ENCODE data around the gene ACSL1. TPM values are rescaled to one million over a fixed set of nuclear protein-coding genes. Genes with fewer than 3 reads are reported as not detected.

The ACSL1 gene
- total and polyA plus RNA-seq, 9 donors: 12.0 to 47.9 (median 19.8) TPM

GRCh38 chr4:184812651-184813181 is 13.1 kb downstream of the ACSL1 start:
- Histone ChIP-seq H3K9me3 (no peaks in the 10 kb centered on the region), H3K4me1 (ENCODE audit: insufficient read depth) (peaks cover 7% of the 10 kb centered on the region), H3K27me3 (no peaks in the 10 kb centered on the region), H3K36me3 (no peaks in the 10 kb centered on the region), H3K27ac (no peak overlapping the region), H3K4me3 (no peak overlapping the region)
- no peak for TF ChIP-seq EP300 (IDR thresholded peaks at IDR 0.05)
- no peak for TF ChIP-seq CTCF (IDR thresholded peaks at IDR 0.05)
- no peak for TF ChIP-seq POLR2A (IDR thresholded peaks at IDR 0.05)
- intact Hi-C loops (cut with DNase I): no loop called here
- DNase-seq: no peak
- WGBS, 3 donors: 41 to 52% (median 50%) methylated on average over 8 of the region's 8 CpGs

DNA sequence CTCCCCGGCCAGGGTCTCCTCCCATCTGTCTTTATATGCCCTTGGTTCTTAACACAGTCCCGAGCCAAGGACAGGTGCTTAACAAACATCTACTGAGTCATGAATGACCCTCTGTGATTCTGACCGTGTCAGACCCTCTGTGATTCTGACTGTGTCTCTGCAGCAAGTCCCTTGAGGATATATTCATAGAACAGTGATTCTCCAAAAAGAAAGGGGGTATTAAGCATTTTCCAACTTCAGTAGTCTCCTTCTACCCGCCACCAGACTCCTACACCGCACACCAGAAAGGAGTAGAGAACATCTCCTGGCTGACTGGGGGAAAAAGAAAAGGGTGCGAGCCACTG is 13.6 kb downstream of the ACSL1 start:
- no peaks in the 10 kb centered on the region for H3K27me3 ChIP-seq
- H3K27ac ChIP-seq: no peak overlapping the region
- 79 to 91% (median 83%) methylated on average over 6 of the region's 6 CpGs for WGBS, 3 donors
- no peak for DNase-seq
- intact Hi-C loops (cut with DNase I): no loop called here
- TF ChIP-seq POLR2A (IDR thresholded peaks at IDR 0.05) (no peak), EP300 (IDR thresholded peaks at IDR 0.05) (no peak), CTCF (IDR thresholded peaks at IDR 0.05) (no peak)
- H3K4me1 ChIP-seq (ENCODE audit: insufficient read depth): peaks cover 7% of the 10 kb centered on the region
- H3K36me3 ChIP-seq: no peaks in the 10 kb centered on the region
- H3K9me3 ChIP-seq: no peaks in the 10 kb centered on the region
- no peak overlapping the region for H3K4me3 ChIP-seq

DNA sequence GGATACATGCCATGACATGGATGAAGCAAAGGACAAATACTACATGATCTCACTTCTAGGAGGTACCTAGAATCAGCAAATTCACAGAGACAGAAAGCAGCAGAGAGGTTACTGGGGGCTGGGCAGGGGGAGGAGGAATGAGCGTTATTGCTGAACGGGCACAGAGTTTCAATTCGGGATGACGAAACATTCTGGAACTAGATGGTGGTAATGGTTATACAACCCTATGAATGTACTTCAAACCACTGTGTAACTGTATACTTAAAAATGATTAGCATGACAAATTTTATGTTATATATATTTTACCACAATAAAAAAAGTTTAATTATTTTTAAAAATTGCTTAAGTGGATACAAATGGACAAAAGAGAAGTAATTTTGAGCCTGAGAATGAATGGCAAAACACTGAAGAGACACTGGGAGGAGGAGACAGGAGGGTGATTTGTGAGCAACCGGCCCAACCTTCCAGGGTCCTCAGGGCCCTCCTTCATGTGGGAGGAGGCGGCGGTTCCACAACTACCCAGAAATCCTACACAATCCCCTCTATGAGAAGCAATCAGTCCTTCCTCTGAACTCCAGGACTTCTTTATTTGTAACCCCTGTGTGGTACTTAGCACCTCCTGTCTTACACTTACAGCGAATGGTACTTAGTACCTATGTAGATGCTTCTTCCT is 14.1 kb downstream of the ACSL1 start:
- Histone ChIP-seq H3K27ac (no peak overlapping the region), H3K4me3 (no peak overlapping the region), H3K36me3 (no peaks in the 10 kb centered on the region), H3K4me1 (ENCODE audit: insufficient read depth) (peaks cover 7% of the 10 kb centered on the region), H3K27me3 (no peaks in the 10 kb centered on the region), H3K9me3 (no peaks in the 10 kb centered on the region)
- TF ChIP-seq CTCF (IDR thresholded peaks at IDR 0.05) (no peak), POLR2A (IDR thresholded peaks at IDR 0.05) (no peak), EP300 (IDR thresholded peaks at IDR 0.05) (no peak)
- no peak for DNase-seq
- WGBS, 3 donors: 85 to 95% (median 94%) methylated on average over 8 of the region's 8 CpGs
- intact Hi-C loops (cut with DNase I): no loop called here

DNA sequence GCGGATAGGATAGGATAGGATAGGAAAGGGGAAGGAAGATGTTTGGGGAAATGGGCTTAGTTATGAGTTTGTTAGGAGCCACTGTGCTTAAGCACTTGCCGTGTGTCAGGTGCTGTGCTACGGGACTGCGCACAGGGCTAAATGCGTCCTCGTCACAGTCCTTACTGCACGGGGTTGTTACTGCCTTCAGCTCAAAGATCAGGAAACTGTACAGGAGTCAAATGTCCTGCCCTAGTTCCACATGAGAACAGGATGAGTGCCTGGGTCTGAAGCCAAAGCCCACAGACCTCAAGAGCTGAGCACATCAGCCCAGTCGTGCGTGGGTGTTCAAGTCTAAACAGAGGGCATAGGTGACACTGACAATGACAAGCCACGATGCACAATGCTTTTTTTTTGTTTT is 15.0 kb downstream of the ACSL1 start:
- no peaks in the 10 kb centered on the region for H3K36me3 ChIP-seq
- DNase-seq: no peak
- intact Hi-C loops (cut with DNase I): no loop called here
- H3K9me3 ChIP-seq: no peaks in the 10 kb centered on the region
- H3K27me3 ChIP-seq: no peaks in the 10 kb centered on the region
- H3K27ac ChIP-seq: no peak overlapping the region
- WGBS, 3 donors: 86 to 89% (median 86%) methylated on average over 10 of the region's 10 CpGs
- peaks cover 7% of the 10 kb centered on the region for H3K4me1 ChIP-seq (ENCODE audit: insufficient read depth)
- H3K4me3 ChIP-seq: no peak overlapping the region
- TF ChIP-seq EP300 (IDR thresholded peaks at IDR 0.05): no peak
- no peak for TF ChIP-seq CTCF (IDR thresholded peaks at IDR 0.05)
- TF ChIP-seq POLR2A (IDR thresholded peaks at IDR 0.05): no peak

Data from ovary (tissue), 9 donors.